Tongue (tissue), 2 donors: ENCODE measurements around the gene RUNX2. TPM values are rescaled to one million over a fixed set of nuclear protein-coding genes. Genes with fewer than 3 reads are reported as not detected.

Experiments used
- DNase-seq: peaks from one replicate; pipeline ENCODE4 v3.0.0-alpha.2; 2015
- total RNA-seq: library from RNA; depleted of rRNA; stranded (reverse); fragments of >200 nt; gene quantifications from one replicate; pipeline ENCODE4 v1.2.3, GENCODE V29; 2014

The RUNX2 gene
- total RNA-seq, 1 donor from 2014 or later, result 1.7 TPM

- no peak for DNase-seq
Observed at GRCh38 chr6:45624228-45624627, 296.1 kb downstream of the RUNX2 start.

- no peak for DNase-seq
Observed at GRCh38 chr6:45625191-45625664, 297.1 kb downstream of the RUNX2 start.

- DNase-seq, result peak; percentile 37
Observed at GRCh38 chr6:45626087-45626891, 298.2 kb downstream of the RUNX2 start.

GRCh38 chr6:45630314-45630713 is 302.2 kb downstream of the RUNX2 start:
- DNase-seq, result no peak

- no peak for DNase-seq
Observed at GRCh38 chr6:45630801-45631200, 302.7 kb downstream of the RUNX2 start.

- DNase-seq, result no peak
Observed at GRCh38 chr6:45631396-45631795, 303.3 kb downstream of the RUNX2 start.

- DNase-seq, result no peak
Observed at GRCh38 chr6:45633272-45633908, 305.3 kb downstream of the RUNX2 start.

- DNase-seq, result no peak
Observed at GRCh38 chr6:45634231-45634630, 306.1 kb downstream of the RUNX2 start.

- DNase-seq, result no peak
Observed at GRCh38 chr6:45635284-45635867, 307.2 kb downstream of the RUNX2 start.

- no peak for DNase-seq
Observed at GRCh38 chr6:45637056-45637455, 308.9 kb downstream of the RUNX2 start.

GRCh38 chr6:45637611-45638257 is 309.6 kb downstream of the RUNX2 start:
- peak; percentile 55 for DNase-seq

- no peak for DNase-seq
Observed at GRCh38 chr6:45640081-45640491, 312.0 kb downstream of the RUNX2 start.

- no peak for DNase-seq
Observed at GRCh38 chr6:45640811-45641210, 312.7 kb downstream of the RUNX2 start.

GRCh38 chr6:45642331-45643125 is 314.4 kb downstream of the RUNX2 start:
- DNase-seq, result no peak

- DNase-seq, result no peak
Observed at GRCh38 chr6:45643126-45643525, 315.0 kb downstream of the RUNX2 start.

GRCh38 chr6:45644720-45645119 is 316.6 kb downstream of the RUNX2 start:
- DNase-seq, result no peak

GRCh38 chr6:45645302-45645701 is 317.2 kb downstream of the RUNX2 start:
- no peak for DNase-seq

GRCh38 chr6:45647341-45648261 is 319.5 kb downstream of the RUNX2 start:
- DNase-seq, result peak; percentile 63

- DNase-seq, result peak; percentile 58
Observed at GRCh38 chr6:45648262-45648620, 320.1 kb downstream of the RUNX2 start.

- no peak for DNase-seq
Observed at GRCh38 chr6:45650524-45651135, 322.5 kb downstream of the RUNX2 start.
